OCI-LY3 (cell line): ENCODE results near the gene STXBP4.

Experiments
- EZH2phosphoT487 ChIP-seq: fragments of 200-600 bp; shearing (Covaris generic); IDR thresholded peaks from 2 replicates; pipeline ENCODE4 v1.6.1; 2018; ENCODE audit warnings: antibody characterized with exemption, mixed run types, low read depth
- TF ChIP-seq, protein P1 (sequence below): fragments of 200-600, 300-600 bp; sonication (generic); IDR thresholded peaks from 2 replicates; pipeline ENCODE4 v1.5.1; 2014; ENCODE audit warnings: antibody characterized with exemption, low read length, low read depth

DNA sequence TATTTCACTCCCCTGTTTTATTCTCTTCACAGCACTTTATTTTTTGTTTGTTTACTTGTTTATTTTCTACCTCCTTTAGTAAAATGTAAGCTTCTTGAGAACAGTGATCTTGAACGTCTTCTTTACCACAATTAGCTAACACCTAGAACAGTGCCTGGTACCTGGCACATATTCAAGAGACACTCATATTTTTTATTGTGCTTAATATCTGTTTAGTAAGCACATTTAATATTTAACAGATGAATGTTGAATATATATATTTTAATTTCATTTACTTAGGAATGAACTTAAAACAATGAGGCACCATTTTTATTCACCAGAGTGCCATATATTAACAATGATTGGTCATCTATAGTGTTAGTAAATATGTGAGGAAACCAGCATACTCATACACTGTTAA is 130.2 kb downstream of the STXBP4 start:
- TF ChIP-seq, protein P1, sequence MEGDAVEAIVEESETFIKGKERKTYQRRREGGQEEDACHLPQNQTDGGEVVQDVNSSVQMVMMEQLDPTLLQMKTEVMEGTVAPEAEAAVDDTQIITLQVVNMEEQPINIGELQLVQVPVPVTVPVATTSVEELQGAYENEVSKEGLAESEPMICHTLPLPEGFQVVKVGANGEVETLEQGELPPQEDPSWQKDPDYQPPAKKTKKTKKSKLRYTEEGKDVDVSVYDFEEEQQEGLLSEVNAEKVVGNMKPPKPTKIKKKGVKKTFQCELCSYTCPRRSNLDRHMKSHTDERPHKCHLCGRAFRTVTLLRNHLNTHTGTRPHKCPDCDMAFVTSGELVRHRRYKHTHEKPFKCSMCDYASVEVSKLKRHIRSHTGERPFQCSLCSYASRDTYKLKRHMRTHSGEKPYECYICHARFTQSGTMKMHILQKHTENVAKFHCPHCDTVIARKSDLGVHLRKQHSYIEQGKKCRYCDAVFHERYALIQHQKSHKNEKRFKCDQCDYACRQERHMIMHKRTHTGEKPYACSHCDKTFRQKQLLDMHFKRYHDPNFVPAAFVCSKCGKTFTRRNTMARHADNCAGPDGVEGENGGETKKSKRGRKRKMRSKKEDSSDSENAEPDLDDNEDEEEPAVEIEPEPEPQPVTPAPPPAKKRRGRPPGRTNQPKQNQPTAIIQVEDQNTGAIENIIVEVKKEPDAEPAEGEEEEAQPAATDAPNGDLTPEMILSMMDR, result no peak
- TF ChIP-seq EZH2phosphoT487, result no peak
